CD14-positive monocyte (primary cell): ENCODE data around the gene PTPRE. TPM values are rescaled to one million over a fixed set of nuclear protein-coding genes. Genes with fewer than 3 reads are reported as not detected.

Experiments
- DNase-seq, 3 donors: peaks; one replicate each; pipeline ENCODE4 v3.0.0-alpha.2; 2011 to 2022
- H2AFZ ChIP-seq: 2 replicates; pipeline ENCODE4 v1.6.0; 2012; ENCODE audit warnings: mild to moderate bottlenecking, low read depth, low read length, inconsistent platforms; ENCODE audit not compliant: insufficient read depth, poor library complexity, severe bottlenecking
- H3K27ac ChIP-seq, 2 donors: 1 replicate in 1 of 2; 2 replicates in 1 of 2; pipeline ENCODE4 v1.5.1; 2012 to 2013; ENCODE audit warnings: low read length in 2 of 2, control low read depth in 1 of 2, inconsistent platforms in 1 of 2, low read depth in 1 of 2, mild to moderate bottlenecking in 1 of 2
- H3K27me3 ChIP-seq, 2 donors: one replicate each; pipeline versions ENCODE4 v1.6.0 to v1.6.1; 2011 to 2013; ENCODE audit warnings: low read length in 2 of 2; ENCODE audit not compliant: control insufficient read depth in 2 of 2, insufficient read depth in 2 of 2
- H3K36me3 ChIP-seq, 2 donors: replicated peaks in 1 of 2; 1 replicate in 1 of 2; 2 replicates in 1 of 2; pipeline versions ENCODE4 v1.5.1 to v1.6.1; 2012 to 2013; ENCODE audit warnings: low read length in 2 of 2, control low read depth in 1 of 2, inconsistent platforms in 1 of 2, mild to moderate bottlenecking in 1 of 2; ENCODE audit not compliant: insufficient read depth in 2 of 2, control insufficient read depth in 1 of 2
- H3K4me1 ChIP-seq, 2 donors: 1 replicate in 1 of 2; 2 replicates in 1 of 2; pipeline versions ENCODE4 v1.5.1 to v1.6.1; 2012 to 2013; ENCODE audit warnings: low read length in 2 of 2, control low read depth in 1 of 2, inconsistent platforms in 1 of 2, mild to moderate bottlenecking in 1 of 2, moderate library complexity in 1 of 2; ENCODE audit not compliant: insufficient read depth in 2 of 2, control insufficient read depth in 1 of 2
- H3K4me2 ChIP-seq: replicated peaks from 2 replicates; pipeline ENCODE3; 2012; ENCODE audit warnings: low read length, moderate library complexity, mild to moderate bottlenecking; ENCODE audit not compliant: poor library complexity, severe bottlenecking; ENCODE audit errors: extremely low read depth
- H3K4me3 ChIP-seq, 3 experiments: fragments of 200-600 bp in 1 of 3; sonication (generic) in 1 of 3; replicated peaks in 1 of 3; 1 replicate in 2 of 3; 2 replicates in 1 of 3; pipeline ENCODE4 v1.5.1; 2011 to 2013; ENCODE audit warnings: low read length in 3 of 3, mild to moderate bottlenecking in 3 of 3, control low read depth in 2 of 3, low read depth in 2 of 3, inconsistent platforms in 1 of 3, moderate library complexity in 1 of 3
- H3K79me2 ChIP-seq: 2 replicates; pipeline ENCODE4 v1.6.0; 2012; ENCODE audit warnings: mild to moderate bottlenecking, control low read depth, inconsistent platforms, low read length, moderate library complexity; ENCODE audit not compliant: insufficient read depth
- H3K9ac ChIP-seq: 2 replicates; pipeline ENCODE4 v1.6.0; 2017; ENCODE audit warnings: low read length, mild to moderate bottlenecking; ENCODE audit not compliant: insufficient read depth, poor library complexity, severe bottlenecking
- H3K9me3 ChIP-seq, 2 donors: replicated peaks in 1 of 2; 1 replicate in 1 of 2; 2 replicates in 1 of 2; pipeline versions ENCODE4 v1.5.1 to v1.6.1; 2012 to 2013; ENCODE audit warnings: low read length in 2 of 2, control low read depth in 1 of 2; ENCODE audit not compliant: control insufficient read depth in 1 of 2, insufficient read depth in 1 of 2
- H4K20me1 ChIP-seq: 2 replicates; pipeline ENCODE4 v1.6.0; 2012; ENCODE audit warnings: mild to moderate bottlenecking, low read length, control low read depth, moderate library complexity; ENCODE audit not compliant: insufficient read depth
- H3K27ac Mint-ChIP-seq, 7 donors: one replicate each; pipeline ENCODE4 v1.8.0; 2020; ENCODE audit warnings: mild to moderate bottlenecking in 7 of 7, mixed read lengths in 7 of 7, moderate library complexity in 6 of 7, inconsistent platforms in 2 of 7
- H3K27me3 Mint-ChIP-seq, 3 donors: one replicate each; pipeline ENCODE4 v1.8.0; 2021 to 2022; ENCODE audit warnings: low read depth in 3 of 3, mild to moderate bottlenecking in 3 of 3, mixed read lengths in 3 of 3, moderate library complexity in 3 of 3, inconsistent platforms in 1 of 3
- H3K36me3 Mint-ChIP-seq, 2 donors: one replicate each; pipeline ENCODE4 v1.8.0; 2020; ENCODE audit warnings: mixed read lengths in 2 of 2, inconsistent platforms in 1 of 2, mild to moderate bottlenecking in 1 of 2
- H3K4me1 Mint-ChIP-seq: one replicate; pipeline ENCODE4 v1.8.0; 2020; ENCODE audit warnings: mild to moderate bottlenecking, mixed read lengths
- H3K4me3 Mint-ChIP-seq, 2 donors: one replicate each; pipeline ENCODE4 v1.8.0; 2020; ENCODE audit warnings: mild to moderate bottlenecking in 2 of 2, mixed read lengths in 2 of 2, moderate library complexity in 1 of 2
- H3K9me3 Mint-ChIP-seq, 7 donors: one replicate each; pipeline ENCODE4 v1.8.0; 2020 to 2022; ENCODE audit warnings: mixed read lengths in 7 of 7, mild to moderate bottlenecking in 6 of 7, moderate library complexity in 6 of 7, inconsistent platforms in 2 of 7
- WGBS: methylation state at CpG from one replicate; pipeline ENCODE4 v1.1.5; 2013; ENCODE audit warnings: missing lambda C conversion rate; ENCODE audit not compliant: insufficient coverage; 5-methylcytosine and 5-hydroxymethylcytosine counted together
- intact Hi-C, 2 donors: fragments of 100-400 bp; cut with micrococcal nuclease; formaldehyde crosslinking; loops; one replicate each; pipeline versions ENCODE4 v1.15.0 to v1.15.1; 2023
- polyA plus RNA-seq, 3 donors: library from polyadenylated mRNA; depleted of rRNA in 1 of 3; unstranded in 2 of 3; stranded (reverse) in 1 of 3; fragments of 300-500 nt in 2 of 3; fragments of >200 nt in 1 of 3; fragmentation: Illumina TruSeq in 2 of 3; gene quantifications; 1 replicate in 2 of 3; 2 replicates in 1 of 3; pipeline ENCODE4 v1.2.3, GENCODE V29; 2012 to 2021
- TF ChIP-seq, protein P1 (sequence below): fragments of 200-600 bp; IDR thresholded peaks from one replicate; pipeline ENCODE4 v1.8.0; 2022; ENCODE audit warnings: antibody characterized with exemption, mild to moderate bottlenecking

The PTPRE gene
- polyA plus RNA-seq, 3 donors, result 95.2 to 271 (median 125) TPM

DNA sequence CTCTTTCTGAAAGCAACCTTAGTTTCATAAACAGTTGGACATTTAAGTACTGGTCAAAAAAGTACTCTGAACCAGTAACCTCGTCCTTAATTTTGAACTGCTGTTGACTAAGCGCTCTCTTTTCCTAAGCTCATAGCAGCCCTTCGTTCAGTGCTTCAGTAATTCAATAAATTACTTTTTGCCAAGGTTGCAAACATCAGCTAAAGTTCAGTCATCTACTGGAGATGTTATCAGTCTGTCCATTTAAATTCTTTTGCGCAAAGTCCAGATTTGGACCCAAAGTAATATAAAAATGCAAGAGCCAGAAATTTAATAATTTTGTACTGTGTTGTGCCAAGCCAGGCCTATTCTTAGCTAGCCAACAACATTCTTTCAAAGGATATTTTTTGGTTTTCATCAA lies 8.4 kb downstream of the PTPRE start:
- peaks cover 6 to 14% (median 11%) of the 10 kb centered on the region in 7 donors for H3K9me3 Mint-ChIP-seq
- Histone ChIP-seq H3K27ac (no peak overlapping the region), H3K36me3 (peaks cover 0 to 49% of the 10 kb centered on the region in 2 donors), H2AFZ (no peak overlapping the region), H3K79me2 (peaks cover 93% of the 10 kb centered on the region), H3K27me3 (no peaks in the 10 kb centered on the region), H4K20me1 (peaks cover 44% of the 10 kb centered on the region), H3K4me1 (peaks cover 38 to 39% of the 10 kb centered on the region in 2 donors), H3K4me2 (no peak overlapping the region), H3K4me3 (no peak overlapping the region), H3K9me3 (peaks cover 13% of the 10 kb centered on the region in 2 donors), H3K9ac (no peak overlapping the region)
- H3K4me3 Mint-ChIP-seq, result no peak overlapping the region
- WGBS, result 100% methylated on average over 3 of the region's 4 CpGs
- DNase-seq, result no peak
- peaks cover 56% of the 10 kb centered on the region for H3K4me1 Mint-ChIP-seq
- TF ChIP-seq, protein P1, sequence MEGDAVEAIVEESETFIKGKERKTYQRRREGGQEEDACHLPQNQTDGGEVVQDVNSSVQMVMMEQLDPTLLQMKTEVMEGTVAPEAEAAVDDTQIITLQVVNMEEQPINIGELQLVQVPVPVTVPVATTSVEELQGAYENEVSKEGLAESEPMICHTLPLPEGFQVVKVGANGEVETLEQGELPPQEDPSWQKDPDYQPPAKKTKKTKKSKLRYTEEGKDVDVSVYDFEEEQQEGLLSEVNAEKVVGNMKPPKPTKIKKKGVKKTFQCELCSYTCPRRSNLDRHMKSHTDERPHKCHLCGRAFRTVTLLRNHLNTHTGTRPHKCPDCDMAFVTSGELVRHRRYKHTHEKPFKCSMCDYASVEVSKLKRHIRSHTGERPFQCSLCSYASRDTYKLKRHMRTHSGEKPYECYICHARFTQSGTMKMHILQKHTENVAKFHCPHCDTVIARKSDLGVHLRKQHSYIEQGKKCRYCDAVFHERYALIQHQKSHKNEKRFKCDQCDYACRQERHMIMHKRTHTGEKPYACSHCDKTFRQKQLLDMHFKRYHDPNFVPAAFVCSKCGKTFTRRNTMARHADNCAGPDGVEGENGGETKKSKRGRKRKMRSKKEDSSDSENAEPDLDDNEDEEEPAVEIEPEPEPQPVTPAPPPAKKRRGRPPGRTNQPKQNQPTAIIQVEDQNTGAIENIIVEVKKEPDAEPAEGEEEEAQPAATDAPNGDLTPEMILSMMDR, result no peak
- intact Hi-C loops, result no loop called here
- H3K27ac Mint-ChIP-seq, result no peak overlapping the region
- peaks cover 0 to 6% (median 2%) of the 10 kb centered on the region in 3 donors for H3K27me3 Mint-ChIP-seq
- H3K36me3 Mint-ChIP-seq, result peaks cover 34 to 35% of the 10 kb centered on the region in 2 donors

DNA sequence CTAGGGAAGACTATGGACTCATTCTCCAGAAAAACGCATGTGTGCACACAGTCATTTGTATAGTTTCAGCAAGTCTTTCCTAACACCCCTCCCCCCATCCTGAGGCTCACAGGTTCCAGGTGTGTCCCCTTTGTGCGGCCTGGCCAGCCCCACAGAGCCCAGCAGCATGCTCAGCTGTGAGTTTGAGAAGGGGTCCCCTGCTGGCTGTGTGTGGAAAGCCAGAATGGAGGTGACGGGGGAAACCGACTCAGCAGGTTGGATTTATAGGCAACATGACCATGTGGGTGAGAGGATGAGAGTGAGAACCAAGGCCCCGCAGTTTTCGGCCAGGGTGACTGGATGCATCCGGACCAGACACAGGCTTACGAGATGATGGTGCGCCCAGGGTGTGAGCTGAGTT lies 9.9 kb downstream of the PTPRE start:
- Mint-ChIP-seq H3K36me3 (peaks cover 25 to 36% of the 10 kb centered on the region in 2 donors), H3K27me3 (peaks cover 0 to 6% (median 2%) of the 10 kb centered on the region in 3 donors), H3K4me3 (no peak overlapping the region), H3K27ac (peak overlapping the region; percentile 56 to 96 (median 82)), H3K4me1 (peaks cover 62% of the 10 kb centered on the region), H3K9me3 (peaks cover 6 to 14% (median 11%) of the 10 kb centered on the region in 7 donors)
- Histone ChIP-seq H3K9me3 (peaks cover 13% of the 10 kb centered on the region in 2 donors), H3K36me3 (peaks cover 0 to 42% of the 10 kb centered on the region in 2 donors), H3K4me1 (peaks cover 53 to 55% of the 10 kb centered on the region in 2 donors), H3K4me2 (no peak overlapping the region), H4K20me1 (peaks cover 30% of the 10 kb centered on the region), H3K4me3 (no peak overlapping the region), H3K27me3 (no peaks in the 10 kb centered on the region), H3K79me2 (peaks cover 93% of the 10 kb centered on the region), H3K27ac (peak overlapping the region; percentile 76 to 91), H3K9ac (no peak overlapping the region), H2AFZ (no peak overlapping the region)
- TF ChIP-seq, protein P1, result no peak
- no peak for DNase-seq
- intact Hi-C loops, result no loop called here
- WGBS, result 100% methylated on average over 7 of the region's 9 CpGs
